Kidney glomerular epithelial cell (primary cell): Measurements from ENCODE around the gene BICC1.

Experiments
- DNase-seq: peaks from one replicate; lab custom pipeline; 2025; lab: John Stamatoyannopoulos, UW

Gene BICC1

GRCh38 chr10:58701405-58702135 lies 188.9 kb downstream of the BICC1 start:
- no peak for DNase-seq

GRCh38 chr10:58704226-58704625 lies 191.6 kb downstream of the BICC1 start:
- no peak for DNase-seq

GRCh38 chr10:58704671-58705141 lies 192.0 kb downstream of the BICC1 start:
- DNase-seq = no peak

GRCh38 chr10:58706836-58707235 lies 194.2 kb downstream of the BICC1 start:
- DNase-seq = no peak

GRCh38 chr10:58712141-58712540 lies 199.5 kb downstream of the BICC1 start:
- DNase-seq = no peak

- no peak for DNase-seq
These were observed 200.3 kb downstream of the BICC1 start for GRCh38 chr10:58712982-58713381.

GRCh38 chr10:58714409-58714808 lies 201.7 kb downstream of the BICC1 start:
- DNase-seq = no peak

GRCh38 chr10:58715061-58715460 lies 202.4 kb downstream of the BICC1 start:
- DNase-seq = no peak

- no peak for DNase-seq
These were observed 205.9 kb downstream of the BICC1 start for GRCh38 chr10:58718596-58718995.

- DNase-seq = no peak
These were observed 209.1 kb downstream of the BICC1 start for GRCh38 chr10:58721601-58722281.

- no peak for DNase-seq
These were observed 210.5 kb downstream of the BICC1 start for GRCh38 chr10:58723186-58723585.

- DNase-seq = no peak
These were observed 211.3 kb downstream of the BICC1 start for GRCh38 chr10:58723966-58724365.

GRCh38 chr10:58724781-58725180 lies 212.1 kb downstream of the BICC1 start:
- DNase-seq = no peak

- no peak for DNase-seq
These were observed 213.2 kb downstream of the BICC1 start for GRCh38 chr10:58725901-58726300.

GRCh38 chr10:58727633-58728032 lies 215.0 kb downstream of the BICC1 start:
- DNase-seq = no peak

GRCh38 chr10:58731276-58731675 lies 218.6 kb downstream of the BICC1 start:
- no peak for DNase-seq

- DNase-seq = no peak
These were observed 220.8 kb downstream of the BICC1 start for GRCh38 chr10:58733436-58733835.

GRCh38 chr10:58734116-58734515 lies 221.4 kb downstream of the BICC1 start:
- DNase-seq = no peak

GRCh38 chr10:58734664-58735063 lies 222.0 kb downstream of the BICC1 start:
- DNase-seq = no peak

GRCh38 chr10:58735087-58735486 lies 222.4 kb downstream of the BICC1 start:
- DNase-seq = no peak

- DNase-seq = no peak
These were observed 228.1 kb downstream of the BICC1 start for GRCh38 chr10:58740620-58741369.

- DNase-seq = no peak
These were observed 229.0 kb downstream of the BICC1 start for GRCh38 chr10:58741673-58742072.

- no peak for DNase-seq
These were observed 229.5 kb downstream of the BICC1 start for GRCh38 chr10:58742141-58742540.
